H1 (cell line): Measurements from ENCODE around the gene IGSF11. TPM values are rescaled to one million over a fixed set of nuclear protein-coding genes. Genes with fewer than 3 reads are reported as not detected.

Experiments
- CTCF ChIA-PET: fragments of 300-600 bp; sonication (Branson Sonifier 250); formaldehyde crosslinking; loops from one replicate; lab custom pipeline; 2021; ENCODE audit not compliant: partially characterized antibody; lab: Charles Lee
- POLR2A ChIA-PET: fragments of 300-600 bp; sonication (Branson Sonifier 250); formaldehyde crosslinking; loops from one replicate; lab custom pipeline; 2021; ENCODE audit warnings: inconsistent platforms; ENCODE audit not compliant: partially characterized antibody; lab: Charles Lee
- DNase-seq, 2 experiments: peaks; one replicate each; pipeline versions ENCODE4 v3.0.0 to v3.0.0-alpha.2; 2010 to 2022; ENCODE audit warnings: low spot score in 2 of 2, low read depth in 1 of 2, mixed read lengths in 1 of 2
- FAIRE-seq: peaks from 2 replicates; lab custom pipeline; 2011; peaks lifted over from hg19 to GRCh38; lab: Jason Lieb, UNC
- H2AFZ ChIP-seq: 2 replicates; pipeline ENCODE4 v1.8.1; 2012; ENCODE audit warnings: low read length, inconsistent platforms
- H2AK5ac ChIP-seq: 2 replicates; pipeline ENCODE4 v1.6.1; 2013; ENCODE audit warnings: low read depth, low read length
- H2BK120ac ChIP-seq: replicated peaks from 2 replicates; pipeline ENCODE3; 2013; ENCODE audit warnings: low read depth, low read length, inconsistent platforms
- H2BK12ac ChIP-seq: 2 replicates; pipeline ENCODE4 v1.6.1; 2013; ENCODE audit warnings: low read depth, low read length
- H2BK15ac ChIP-seq: 2 replicates; pipeline ENCODE4 v1.6.1; 2013; ENCODE audit warnings: low read length
- H2BK20ac ChIP-seq: 2 replicates; pipeline ENCODE4 v1.6.1; 2013; ENCODE audit warnings: low read length
- H2BK5ac ChIP-seq: 2 replicates; pipeline ENCODE4 v1.6.1; 2013; ENCODE audit warnings: low read depth, low read length
- H3K14ac ChIP-seq: 2 replicates; pipeline ENCODE4 v1.6.1; 2013; ENCODE audit warnings: inconsistent platforms; ENCODE audit not compliant: insufficient read length
- H3K18ac ChIP-seq: 2 replicates; pipeline ENCODE4 v1.6.1; 2013; ENCODE audit warnings: low read length; ENCODE audit errors: extremely low read depth
- H3K23ac ChIP-seq: 2 replicates; pipeline ENCODE4 v1.6.1; 2013; ENCODE audit warnings: inconsistent platforms; ENCODE audit not compliant: insufficient read length
- H3K23me2 ChIP-seq: 2 replicates; pipeline ENCODE4 v1.6.1; 2013; ENCODE audit warnings: low read depth, low read length
- H3K27ac ChIP-seq: 2 replicates; pipeline ENCODE4 v1.6.1; 2011; ENCODE audit warnings: low read depth, low read length, inconsistent platforms
- H3K27me3 ChIP-seq, 4 experiments: replicated peaks in 1 of 4; 1 replicate in 1 of 4; 2 replicates in 3 of 4; pipeline versions ENCODE4 v1.6.1 to v1.8.1; 2011 to 2013; ENCODE audit warnings: low read length in 3 of 4, mild to moderate bottlenecking in 3 of 4, inconsistent platforms in 2 of 4, mixed read lengths in 2 of 4, moderate library complexity in 1 of 4; ENCODE audit not compliant: control insufficient read depth in 3 of 4, insufficient read depth in 3 of 4; ENCODE audit errors: extremely low read depth in 1 of 4
- H3K36me3 ChIP-seq, 4 experiments: 2 replicates each; pipeline versions ENCODE4 v1.6.1 to v1.8.1; 2011 to 2013; ENCODE audit warnings: mild to moderate bottlenecking in 4 of 4, low read length in 3 of 4, moderate library complexity in 2 of 4, control low read depth in 1 of 4, inconsistent platforms in 1 of 4; ENCODE audit not compliant: insufficient read depth in 4 of 4, control insufficient read depth in 2 of 4
- H3K4ac ChIP-seq: replicated peaks from 2 replicates; pipeline ENCODE3; 2013; ENCODE audit warnings: low read length, low read depth, mixed read lengths, inconsistent platforms; ENCODE audit not compliant: insufficient read length
- H3K4me1 ChIP-seq, 4 experiments: replicated peaks in 1 of 4; 1 replicate in 1 of 4; 2 replicates in 3 of 4; pipeline versions ENCODE4 v1.6.1 to v1.8.1; 2011 to 2013; ENCODE audit warnings: low read length in 3 of 4, inconsistent platforms in 2 of 4, mixed read lengths in 1 of 4; ENCODE audit not compliant: insufficient read depth in 4 of 4, control insufficient read depth in 3 of 4
- H3K4me2 ChIP-seq, 2 experiments: 2 replicates each; pipeline versions ENCODE4 v1.6.1 to v1.8.1; 2011 to 2013; ENCODE audit warnings: low read depth in 2 of 2, low read length in 2 of 2, control low read depth in 1 of 2, inconsistent platforms in 1 of 2, mild to moderate bottlenecking in 1 of 2; ENCODE audit not compliant: insufficient read depth in 1 of 2
- H3K4me3 ChIP-seq, 4 experiments: fragments of 200-600, 300-600 bp in 1 of 4; sonication (generic), shearing (Covaris generic), sonication (Bioruptor Twin) in 1 of 4; 2 replicates each; pipeline versions ENCODE4 v1.5.1 to v1.8.1; 2011 to 2016; ENCODE audit warnings: low read length in 4 of 4, low read depth in 3 of 4, control low read depth in 2 of 4, inconsistent platforms in 2 of 4, mild to moderate bottlenecking in 2 of 4, mixed read lengths in 1 of 4, moderate library complexity in 1 of 4; ENCODE audit not compliant: insufficient read depth in 2 of 4; ENCODE audit errors: extremely low read depth in 1 of 4
- H3K56ac ChIP-seq: replicated peaks from 2 replicates; pipeline ENCODE3; 2013; ENCODE audit warnings: low read depth, mild to moderate bottlenecking, mixed read lengths, low read length, inconsistent platforms; ENCODE audit not compliant: insufficient read length
- H3K79me1 ChIP-seq: 2 replicates; pipeline ENCODE4 v1.6.1; 2013; ENCODE audit warnings: low read depth, low read length, control low read depth
- H3K79me2 ChIP-seq, 2 experiments: 2 replicates each; pipeline versions ENCODE4 v1.6.1 to v1.8.1; 2012 to 2013; ENCODE audit warnings: low read length in 2 of 2, mild to moderate bottlenecking in 2 of 2, inconsistent platforms in 1 of 2; ENCODE audit not compliant: insufficient read depth in 2 of 2, control insufficient read depth in 1 of 2
- H3K9ac ChIP-seq, 4 experiments: replicated peaks in 1 of 4; 1 replicate in 1 of 4; 2 replicates in 3 of 4; pipeline versions ENCODE4 v1.6.1 to v1.8.1; 2011 to 2013; ENCODE audit warnings: low read depth in 3 of 4, low read length in 3 of 4, control low read depth in 2 of 4, mild to moderate bottlenecking in 2 of 4, moderate library complexity in 2 of 4, inconsistent platforms in 1 of 4; ENCODE audit errors: extremely low read depth in 1 of 4
- H3K9me3 ChIP-seq, 2 experiments: 2 replicates each; pipeline versions ENCODE4 v1.6.1 to v1.8.1; 2012 to 2013; ENCODE audit warnings: mild to moderate bottlenecking in 2 of 2, moderate library complexity in 2 of 2, control low read depth in 1 of 2, inconsistent platforms in 1 of 2, low read depth in 1 of 2, low read length in 1 of 2, mixed read lengths in 1 of 2; ENCODE audit not compliant: insufficient read depth in 2 of 2
- H4K20me1 ChIP-seq, 2 experiments: replicated peaks in 1 of 2; 2 replicates each; pipeline versions ENCODE3 to v1.8.1; 2011 to 2013; ENCODE audit warnings: inconsistent platforms in 2 of 2, low read length in 2 of 2, mild to moderate bottlenecking in 1 of 2; ENCODE audit not compliant: insufficient read depth in 2 of 2, control insufficient read depth in 1 of 2
- H4K5ac ChIP-seq: 2 replicates; pipeline ENCODE4 v1.6.1; 2013; ENCODE audit warnings: low read length, low read depth, mixed read lengths, inconsistent platforms; ENCODE audit not compliant: insufficient read length
- H4K8ac ChIP-seq: 2 replicates; pipeline ENCODE4 v1.8.0; 2013; ENCODE audit warnings: mild to moderate bottlenecking, moderate library complexity, low read length, inconsistent platforms; ENCODE audit not compliant: insufficient read depth; ENCODE audit errors: extremely low read depth
- H4K91ac ChIP-seq: replicated peaks from 2 replicates; pipeline ENCODE3; 2013; ENCODE audit warnings: low read length, mixed read lengths, inconsistent platforms; ENCODE audit not compliant: insufficient read length
- RAD21 ChIP-seq, 2 experiments: IDR thresholded peaks in 1 of 2; conservative IDR thresholded peaks in 1 of 2; 2 replicates each; pipeline ENCODE4 v1.6.1; 2011; ENCODE audit warnings: low read depth in 2 of 2, low read length in 2 of 2, improper control_type of control experiment in 1 of 2, inconsistent platforms in 1 of 2, mild to moderate bottlenecking in 1 of 2, moderate library complexity in 1 of 2
- SP2 ChIP-seq: IDR thresholded peaks from 2 replicates; pipeline ENCODE4 v1.6.1; 2012; ENCODE audit warnings: mild to moderate bottlenecking, low read length, inconsistent platforms
- WGBS, 2 experiments: shearing (Covaris generic) in 1 of 2; methylation state at CpG; one replicate each; pipeline versions ENCODE4 v1.1.6 to v1.1.7; 2013 to 2015; ENCODE audit warnings: low lambda C conversion rate in 2 of 2, mixed read lengths in 2 of 2, inconsistent platforms in 1 of 2, low coverage in 1 of 2, missing lambda C conversion rate in 1 of 2; ENCODE audit not compliant: insufficient replicate concordance in 2 of 2, insufficient coverage in 1 of 2, insufficient read length in 1 of 2; ENCODE audit errors: extremely low coverage in 1 of 2, missing lambda C conversion rate in 1 of 2; 5-methylcytosine and 5-hydroxymethylcytosine counted together
- polyA plus RNA-seq, 7 experiments: library from polyadenylated mRNA; depleted of rRNA in 3 of 7; stranded (reverse) in 5 of 7; unstranded in 2 of 7; fragments of >200 nt in 5 of 7; fragments of 200-250 nt in 2 of 7; gene quantifications; 1 replicate in 5 of 7; 2 replicates in 1 of 7; 4 replicates in 1 of 7; pipeline versions ENCODE4 v1.2.1 to v1.2.3, GENCODE V29; 2011 to 2013; ENCODE audit warnings: missing spikeins in 2 of 7, mixed read lengths in 2 of 7
- total RNA-seq: library from RNA; stranded (reverse); fragmentation: NEBNext Ultra II Directional; extraction: Animal tissue kit (Norgen Biotek cat#: 25700); gene quantifications from 2 replicates; pipeline ENCODE4 v1.2.1, GENCODE V29; 2021

The IGSF11 gene
- total and polyA plus RNA-seq, 2 of the 8 experiments (the other 6 are each of a cell fraction or from before 2014, with no cell fraction given) = 1.1 to 4.1 TPM

DNA sequence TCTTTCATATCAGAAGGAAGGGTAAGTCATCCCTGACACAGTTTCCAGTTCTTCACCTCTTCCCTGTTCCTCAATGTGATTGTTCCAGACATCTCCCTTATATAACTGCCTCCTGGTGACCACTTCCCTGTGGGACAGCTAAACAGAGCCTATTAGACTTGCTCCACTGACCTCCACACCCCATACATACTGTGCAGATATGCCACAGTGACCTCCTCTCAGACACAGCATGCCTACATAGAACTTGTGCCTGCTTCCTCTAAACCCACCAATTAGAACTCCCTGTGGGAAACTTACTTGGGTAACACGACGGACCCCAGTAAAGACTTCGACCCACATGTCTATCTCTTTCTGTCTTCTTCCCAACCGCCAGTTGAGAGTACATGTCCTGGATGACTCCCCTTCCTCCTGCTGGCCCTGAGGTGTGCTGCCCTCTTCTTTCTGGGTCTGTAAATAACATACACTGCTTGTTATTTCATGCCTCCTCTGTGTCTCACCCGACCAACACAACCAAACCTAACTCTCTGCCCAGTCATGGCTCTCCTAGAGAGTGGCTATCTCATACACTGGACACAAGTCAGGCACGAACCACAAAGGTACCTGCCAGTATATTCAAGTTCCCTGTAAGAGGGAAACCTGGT lies 53.0 kb downstream of the IGSF11 start:
- Histone ChIP-seq H3K9ac (no peak overlapping the region; a peak in 1 of 7 replicates), H3K79me2 (no peaks in the 10 kb centered on the region), H3K4me3 (no peak overlapping the region), H2BK20ac (no peak overlapping the region), H4K20me1 (no peaks in the 10 kb centered on the region), H3K4me1 (peaks cover 0 to 5% (median 1%) of the 10 kb centered on the region in 4 experiments; a peak in 2 of 7 replicates)
- no peak for TF ChIP-seq SP2
- TF ChIP-seq RAD21 (IDR thresholded peaks at IDR 0.05 in 1 of 2, conservative IDR thresholded peaks at IDR 0.05 in 1 of 2; ENCODE audit: low read depth in 2 of 2, low read length in 2 of 2) = peak in 1 of 2 experiments; percentile 6; a peak in 1 of 4 replicates
- TF ChIP-seq, all 59 proteins: peak for 1
- H3K14ac ChIP-seq = no peak overlapping the region
- no peak overlapping the region for H4K8ac ChIP-seq
- H2BK120ac ChIP-seq = peak overlapping the region; percentile 84
- WGBS, 2 experiments = 87% methylated on average over 6 of the region's 6 CpGs; no CpG with 5 or more reads in 1 of the 2 experiments
- no peak overlapping the region for H4K91ac ChIP-seq
- H3K4me2 ChIP-seq = no peak overlapping the region
- no peaks in the 10 kb centered on the region; the same call in 1 of the 2 replicates for H3K23me2 ChIP-seq
- H2BK12ac ChIP-seq = no peak overlapping the region
- H3K4ac ChIP-seq = no peak overlapping the region
- CTCF ChIA-PET = interaction anchor here (0.6 kb wide), 1 partner anchor 92 kb away, joined by 3 read pairs; no protein-coding TSS in a partner anchor
- no peaks in the 10 kb centered on the region for H3K9me3 ChIP-seq
- no peak overlapping the region for H2AK5ac ChIP-seq
- H3K27ac ChIP-seq = no peak overlapping the region
- H3K18ac ChIP-seq = no peak overlapping the region
- H3K79me1 ChIP-seq = no peaks in the 10 kb centered on the region
- H3K36me3 ChIP-seq = no peaks in the 10 kb centered on the region
- H2BK5ac ChIP-seq = no peak overlapping the region
- no peak overlapping the region for H4K5ac ChIP-seq
- H3K56ac ChIP-seq = no peak overlapping the region
- POLR2A ChIA-PET = no interaction called here
- peak overlapping the region; percentile 19; the same call in 1 of the 2 replicates for H2BK15ac ChIP-seq
- H3K27me3 ChIP-seq = no peaks in the 10 kb centered on the region
- FAIRE-seq (no peak), DNase-seq (no peak)
- no peak overlapping the region for H2AFZ ChIP-seq
- H3K23ac ChIP-seq = no peak overlapping the region
